Pons (tissue), 1 donor: ENCODE results near the gene OXER1.
A peak's percentile ranks its signal among the peaks of the same experiment; 100 is the strongest.

ENCODE experiments used
- DNase-seq: peaks from one replicate; pipeline ENCODE4 v3.0.0-alpha.2; 2016; ENCODE audit warnings: low spot score

The OXER1 gene, protein sequence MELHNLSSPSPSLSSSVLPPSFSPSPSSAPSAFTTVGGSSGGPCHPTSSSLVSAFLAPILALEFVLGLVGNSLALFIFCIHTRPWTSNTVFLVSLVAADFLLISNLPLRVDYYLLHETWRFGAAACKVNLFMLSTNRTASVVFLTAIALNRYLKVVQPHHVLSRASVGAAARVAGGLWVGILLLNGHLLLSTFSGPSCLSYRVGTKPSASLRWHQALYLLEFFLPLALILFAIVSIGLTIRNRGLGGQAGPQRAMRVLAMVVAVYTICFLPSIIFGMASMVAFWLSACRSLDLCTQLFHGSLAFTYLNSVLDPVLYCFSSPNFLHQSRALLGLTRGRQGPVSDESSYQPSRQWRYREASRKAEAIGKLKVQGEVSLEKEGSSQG

DNA sequence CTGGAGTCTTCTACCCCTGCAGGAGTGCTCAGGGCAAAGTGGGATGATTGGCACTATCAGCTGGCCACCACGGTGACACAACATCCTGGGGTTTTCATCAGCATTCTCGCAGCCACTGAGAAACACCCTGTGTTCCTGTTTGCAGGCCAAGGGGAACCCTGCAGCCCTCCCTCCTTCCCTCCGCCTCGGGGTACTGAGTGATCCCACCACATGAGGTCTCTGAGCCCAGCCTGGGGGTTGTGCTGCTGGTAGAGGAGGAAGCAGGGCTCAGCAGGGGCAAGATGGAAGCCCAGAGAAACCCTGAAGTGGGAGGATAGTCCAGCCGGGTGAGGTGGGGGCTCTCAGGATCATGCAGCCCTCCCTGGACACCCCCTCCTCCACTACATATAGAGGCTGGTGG is at the start of gene OXER1:
TSS of gene OXER1 (minus strand) at position 40 of the 400 bp plus-strand sequence. CDS start 73 bp downstream, outside the sequence.
- no peak for DNase-seq

DNA sequence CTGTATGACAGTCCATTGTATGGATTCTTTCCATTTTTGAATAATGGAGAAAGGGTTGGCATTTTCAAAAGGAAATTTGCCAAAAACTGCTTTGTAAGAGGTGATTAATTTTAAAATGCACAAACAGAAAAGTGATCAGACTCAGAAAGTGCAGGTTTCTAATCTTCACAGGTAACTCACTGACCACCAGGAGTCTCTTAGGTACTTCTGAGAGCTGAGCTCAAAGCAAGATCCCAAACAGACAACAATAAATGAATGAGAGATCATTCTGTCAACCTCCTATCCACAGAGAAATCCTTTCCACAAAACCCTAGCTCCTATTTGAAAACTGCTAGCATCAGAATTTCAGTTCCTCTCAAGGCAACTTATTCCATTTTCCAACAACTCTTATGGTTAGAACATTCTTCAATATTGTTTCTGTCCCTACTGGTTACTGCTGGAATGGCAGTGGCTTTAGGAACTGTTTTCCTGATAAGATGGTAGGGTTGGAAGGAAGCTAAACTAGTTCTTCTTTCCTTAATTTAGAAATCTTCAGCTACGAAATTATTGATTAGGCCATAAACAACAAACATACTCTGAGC is 49.1 kb upstream of the OXER1 start:
- peak; percentile 39 for DNase-seq

DNA sequence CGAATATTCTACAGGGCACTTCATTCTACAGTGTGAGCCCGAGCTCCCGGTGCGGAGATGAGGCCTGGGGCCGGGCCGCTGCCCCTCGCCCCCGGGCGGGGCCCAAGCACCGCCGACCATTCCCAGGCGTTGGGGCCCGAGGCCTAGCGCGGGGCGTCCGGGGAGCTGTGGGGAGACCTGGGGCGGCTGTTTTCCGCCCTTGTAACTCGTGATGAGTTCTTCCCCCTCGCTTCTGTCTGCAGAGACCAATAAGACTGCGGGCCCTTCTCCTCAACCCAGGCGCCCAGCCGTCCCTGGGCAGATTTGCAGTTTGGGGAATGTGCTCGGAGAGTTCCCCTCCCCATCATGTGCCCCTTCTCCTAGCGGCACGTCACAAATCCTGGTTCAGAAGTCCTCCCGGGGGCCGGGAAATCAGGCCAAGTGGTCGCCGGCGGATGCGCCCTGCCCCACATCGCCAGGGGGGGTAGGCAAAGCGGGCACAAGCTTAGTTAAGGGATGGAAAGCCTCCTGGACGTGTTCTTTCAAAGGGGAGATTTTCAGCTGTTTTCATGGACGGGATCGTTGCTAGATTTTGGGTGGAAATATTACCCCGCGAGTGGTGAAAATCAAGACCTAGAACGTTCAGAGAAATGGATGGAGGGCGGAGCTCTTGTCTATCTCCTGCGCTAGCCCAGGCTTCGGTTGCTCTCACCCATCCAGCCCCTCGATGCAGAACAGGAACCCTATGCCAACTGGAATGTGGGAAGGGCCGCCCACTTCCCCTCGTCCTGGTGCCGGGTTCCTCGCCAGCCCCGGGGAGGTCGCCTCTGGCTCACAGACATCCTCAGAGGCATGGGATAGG is 47.3 kb upstream of the OXER1 start:
- DNase-seq: peak; percentile 65

DNA sequence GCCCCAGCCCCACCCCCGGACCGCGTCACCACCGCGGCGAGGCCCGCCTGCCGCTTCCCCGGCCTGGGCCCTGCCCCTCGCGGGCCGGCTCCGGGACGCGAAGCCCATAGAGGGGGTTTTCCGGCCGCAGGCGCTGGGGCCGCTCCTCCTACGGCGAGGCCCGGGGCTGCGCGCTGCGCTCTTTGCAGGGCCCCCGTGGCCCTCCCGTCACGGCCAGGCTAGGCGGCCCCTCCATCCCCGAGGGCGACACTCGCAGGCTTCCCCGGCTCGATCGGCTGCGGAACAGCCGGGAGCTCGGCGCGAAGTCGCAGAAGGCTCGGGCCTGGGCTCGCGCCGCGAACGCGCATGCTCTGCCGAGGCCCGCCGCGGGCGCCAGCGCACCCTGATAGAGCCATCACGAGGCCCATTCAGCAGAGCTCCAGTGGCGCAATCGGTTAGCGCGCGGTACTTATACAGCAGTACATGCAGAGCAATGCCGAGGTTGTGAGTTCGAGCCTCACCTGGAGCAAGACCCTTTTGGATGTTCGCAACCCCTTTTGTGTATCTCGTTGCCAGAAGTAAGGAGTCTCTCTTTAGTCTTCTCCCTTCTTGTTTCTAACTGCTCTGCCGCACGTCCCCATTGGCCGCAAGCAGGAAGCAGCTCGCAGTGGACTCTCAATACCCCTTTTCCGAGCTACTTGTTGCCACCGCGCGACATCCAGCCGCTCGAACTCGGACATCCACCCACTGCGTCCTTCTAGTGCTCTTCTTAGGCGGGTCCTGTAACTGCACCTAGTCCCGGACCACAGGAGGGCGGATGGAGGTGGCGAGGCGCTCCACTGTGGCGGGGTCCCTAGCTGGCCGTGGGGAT is 46.4 kb upstream of the OXER1 start:
- DNase-seq: peak; percentile 95

DNA sequence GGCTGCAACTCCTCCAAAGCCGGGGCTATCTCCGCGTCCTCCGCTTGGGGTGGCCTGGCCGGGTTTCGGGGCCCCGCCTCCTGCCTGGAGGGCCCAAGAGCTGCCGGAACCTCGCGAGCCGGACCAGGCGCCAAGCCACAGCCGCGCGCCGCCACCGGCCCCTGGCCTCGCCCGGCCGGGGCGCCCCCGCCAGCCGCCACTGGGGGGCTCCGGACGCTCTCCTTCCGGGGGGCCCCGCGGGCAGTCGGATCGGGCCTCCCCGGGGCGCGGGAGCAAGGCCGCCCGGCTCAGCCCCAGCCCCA is 45.8 kb upstream of the OXER1 start:
- peak; percentile 70 for DNase-seq

DNA sequence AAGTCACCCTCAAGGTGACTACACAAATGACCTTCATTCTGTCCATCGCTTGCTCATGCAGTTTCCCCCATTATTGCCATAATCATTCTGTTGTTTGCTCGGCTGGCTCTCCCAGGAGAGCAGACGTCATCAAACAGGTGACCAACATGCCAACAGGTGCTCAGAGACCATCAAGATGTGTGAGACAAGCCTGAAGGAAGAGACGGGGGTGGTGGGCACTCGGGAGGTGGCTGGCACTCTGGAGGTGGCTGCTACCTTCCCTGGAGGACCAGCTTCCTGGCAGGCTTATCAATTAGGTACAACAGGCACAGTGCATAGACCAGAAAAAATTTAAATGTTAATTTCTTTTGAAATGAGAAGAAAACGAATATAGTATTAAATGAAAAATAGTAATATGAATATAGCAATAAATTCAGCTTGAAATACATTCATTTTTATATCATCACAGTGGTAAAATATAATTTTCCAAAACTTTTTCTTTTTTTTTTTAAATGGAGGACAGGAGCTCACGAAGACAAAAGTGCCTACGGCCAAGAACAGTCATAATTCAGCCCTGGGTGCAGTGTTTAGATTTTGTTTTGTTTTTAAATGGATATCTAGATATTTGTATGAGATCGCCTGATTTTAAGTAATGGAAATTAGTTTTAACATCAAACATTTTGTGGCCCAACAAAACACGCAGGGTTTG is 45.3 kb upstream of the OXER1 start:
- no peak for DNase-seq

DNA sequence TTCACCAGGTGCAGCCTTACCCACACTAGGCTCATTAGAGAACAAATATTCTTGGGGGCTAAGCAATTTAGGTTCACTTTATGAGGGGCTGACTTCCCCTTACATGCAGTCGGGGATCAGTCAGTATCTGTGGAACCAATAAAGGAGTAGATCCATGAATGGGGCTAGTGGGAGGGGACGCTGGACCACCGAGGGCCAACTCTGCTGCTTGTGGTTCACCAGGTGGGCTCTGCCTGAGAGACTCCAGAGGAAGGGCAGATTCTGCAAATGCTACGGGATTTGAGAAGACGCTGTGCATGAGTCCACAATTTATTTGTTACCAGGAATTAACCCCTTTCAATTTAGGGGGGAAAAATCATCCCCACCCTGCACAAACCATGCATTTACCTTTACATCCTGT is 44.4 kb upstream of the OXER1 start:
- DNase-seq: no peak

DNA sequence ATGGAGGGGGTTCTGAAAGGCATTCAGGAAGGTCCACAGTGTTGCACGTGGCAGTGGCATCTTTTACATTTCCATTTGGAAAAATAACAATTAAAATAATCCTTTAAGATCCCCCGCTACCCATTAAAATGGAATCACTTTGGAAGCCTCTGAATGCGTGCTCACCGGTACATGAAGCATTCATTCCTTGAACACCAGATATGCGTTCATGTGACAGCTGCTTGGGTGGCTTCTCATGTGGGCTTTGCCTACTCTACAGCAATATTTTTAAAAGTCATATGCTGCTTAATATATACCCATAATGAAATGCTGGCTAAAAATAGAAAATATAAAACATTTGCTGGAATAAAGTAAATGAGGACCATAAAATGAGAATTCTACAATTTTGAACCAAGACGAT is 42.9 kb upstream of the OXER1 start:
- DNase-seq: no peak

DNA sequence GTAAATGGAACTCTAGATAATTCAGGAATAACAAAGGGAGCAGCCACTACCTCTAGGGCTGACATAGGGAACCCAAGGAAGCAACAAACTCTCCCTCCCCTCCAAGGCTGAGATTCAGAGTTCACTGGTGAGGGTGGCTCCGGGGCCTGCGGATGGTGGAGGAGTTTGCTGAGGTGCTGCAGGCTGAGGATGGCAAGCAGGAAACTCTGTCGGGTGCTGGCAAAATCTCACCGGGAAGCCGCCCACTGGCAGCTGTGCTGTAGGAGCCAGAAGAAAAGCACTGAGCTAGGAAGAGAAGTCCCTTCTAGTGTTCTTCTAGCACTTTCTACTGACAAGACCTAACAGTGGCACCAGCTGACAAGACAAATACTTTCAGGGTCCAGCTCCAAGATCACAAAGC is 41.0 kb upstream of the OXER1 start:
- no peak for DNase-seq

DNA sequence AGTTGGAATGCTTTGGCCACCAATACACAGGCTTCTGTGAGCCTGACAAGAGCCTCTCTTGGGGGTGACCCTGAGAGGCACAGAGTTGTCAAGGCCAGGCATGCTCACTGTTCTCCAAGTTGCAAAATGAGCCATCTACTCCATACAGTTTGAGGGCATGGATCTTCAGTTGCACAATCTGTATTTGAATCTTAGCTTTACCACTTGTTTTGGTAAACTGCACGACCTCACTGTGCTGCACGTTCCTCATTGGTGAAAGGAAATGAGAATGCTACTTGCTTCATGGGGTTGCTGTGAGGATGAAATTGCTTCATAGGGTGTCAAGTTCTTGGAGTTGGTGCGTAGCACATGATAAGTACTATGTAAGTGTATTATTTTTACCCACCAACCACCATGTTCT is 40.4 kb upstream of the OXER1 start:
- DNase-seq: no peak

DNA sequence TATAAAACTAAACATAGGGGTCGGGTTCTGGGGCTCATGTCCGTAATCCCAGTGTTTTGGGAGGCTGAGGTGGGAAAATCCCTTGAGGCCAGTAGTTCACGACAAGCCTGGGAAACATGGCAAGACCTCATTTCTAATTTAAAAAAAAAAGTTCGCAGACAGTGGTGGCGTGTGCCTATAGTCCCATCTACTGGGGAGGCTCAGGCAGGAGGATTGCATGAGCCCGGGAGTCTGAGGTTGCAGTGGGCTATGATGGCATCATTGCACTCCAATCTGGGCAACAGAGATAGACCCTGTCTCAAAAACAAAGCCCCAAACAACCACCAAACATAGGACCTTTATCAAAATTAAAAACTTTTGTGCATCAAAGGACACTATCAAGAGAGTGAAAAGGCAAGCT is 38.2 kb upstream of the OXER1 start:
- DNase-seq: no peak

DNA sequence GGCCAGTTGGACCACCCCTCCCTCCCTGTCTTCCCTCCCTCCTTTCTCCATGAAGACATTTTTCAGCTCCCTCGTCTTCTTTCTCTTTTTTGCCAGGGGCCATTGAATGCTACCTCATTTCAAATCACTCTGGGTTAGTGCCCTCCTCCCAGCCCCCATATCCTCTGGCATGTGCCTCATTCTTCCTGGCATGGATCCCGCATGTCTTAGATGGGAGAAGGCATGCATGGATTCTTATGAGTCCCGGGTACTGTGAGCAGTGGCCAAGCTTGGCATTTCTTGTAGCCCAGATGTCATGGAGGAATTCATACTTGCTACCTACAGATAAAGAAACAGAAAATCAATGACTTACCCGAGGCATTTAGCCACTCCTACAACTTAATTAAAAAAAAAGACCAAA is 37.4 kb upstream of the OXER1 start:
- no peak for DNase-seq

DNA sequence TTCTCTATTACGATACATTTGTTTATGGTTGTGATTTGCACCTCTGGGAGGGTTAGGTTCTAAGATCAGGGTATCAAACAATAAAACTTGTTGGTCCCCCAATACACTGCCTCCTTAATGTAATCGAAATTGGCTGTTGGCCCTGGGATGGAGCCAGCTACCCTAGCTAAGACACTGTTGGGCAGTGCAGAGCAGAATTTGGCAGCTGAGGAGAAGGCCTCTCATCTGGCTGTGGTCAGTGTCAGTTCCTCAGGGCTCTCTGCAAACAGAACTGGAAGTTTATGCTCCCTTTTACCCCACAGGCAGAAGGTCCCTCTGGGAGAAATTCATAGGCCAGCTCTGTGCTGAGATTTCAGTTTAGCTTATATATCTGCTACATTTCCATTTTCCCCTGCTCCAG is 37.0 kb upstream of the OXER1 start:
- no peak for DNase-seq

DNA sequence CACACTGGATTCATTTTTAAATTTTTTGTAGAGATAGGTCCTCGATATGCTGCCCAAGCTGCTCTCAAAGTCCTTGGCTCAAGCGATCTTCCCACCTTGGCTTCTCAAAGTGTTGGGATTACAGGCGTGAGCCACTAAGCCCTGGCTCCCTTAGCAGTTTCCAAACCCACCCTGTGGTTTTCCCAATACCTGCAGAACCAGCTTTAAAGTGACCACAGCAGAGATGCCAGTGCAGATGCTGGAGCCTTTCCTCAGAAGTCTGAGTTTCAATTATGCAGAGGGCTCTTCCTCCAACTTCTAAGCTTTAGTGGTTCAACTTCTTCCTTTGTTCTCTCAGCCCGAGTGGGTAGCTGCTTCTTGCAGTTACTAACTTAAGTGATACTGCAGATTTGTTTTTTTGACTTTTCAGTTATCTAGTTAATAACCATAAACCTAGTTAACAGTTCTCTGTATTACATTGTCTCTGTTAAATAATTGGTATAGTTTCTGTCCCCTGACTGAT is 36.6 kb upstream of the OXER1 start:
- DNase-seq: no peak

DNA sequence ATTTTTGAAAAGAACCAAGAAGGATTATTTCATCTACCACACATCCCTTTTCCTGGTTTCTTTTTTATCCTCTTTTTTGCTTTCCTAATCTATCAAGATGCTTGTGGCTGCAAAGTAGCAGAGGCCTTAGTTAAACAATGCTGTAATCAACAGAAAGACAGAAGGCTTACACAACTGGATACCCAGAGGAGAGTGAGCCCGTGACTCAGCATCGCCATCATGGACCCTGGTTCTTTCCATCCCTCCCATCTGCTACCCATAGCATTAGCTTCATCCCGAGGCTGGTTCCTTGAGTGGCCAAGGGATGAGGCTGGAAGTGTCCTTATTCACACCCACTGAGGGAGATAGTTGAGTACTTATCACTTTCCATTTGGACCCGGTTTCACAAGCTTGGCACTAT is 35.9 kb upstream of the OXER1 start:
- DNase-seq: no peak

DNA sequence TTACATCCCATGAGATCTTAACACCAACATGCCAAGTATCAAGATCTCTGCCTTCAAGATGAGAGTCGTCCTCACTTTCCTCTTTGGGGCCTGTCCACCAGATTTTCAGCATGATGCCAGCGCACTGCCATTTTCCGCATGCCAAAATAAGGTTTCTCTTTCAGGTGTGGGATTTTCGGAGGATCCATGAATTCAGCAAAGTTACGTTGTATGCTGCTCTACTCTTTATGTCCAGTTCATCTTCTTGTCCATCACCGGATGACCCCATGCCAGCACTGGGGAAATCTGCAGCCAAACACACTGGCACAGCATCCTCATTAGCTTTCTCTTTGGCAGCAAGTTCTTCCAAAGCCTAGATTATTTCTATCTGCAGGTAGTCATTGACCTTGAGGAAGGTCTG is 33.3 kb upstream of the OXER1 start:
- no peak for DNase-seq

DNA sequence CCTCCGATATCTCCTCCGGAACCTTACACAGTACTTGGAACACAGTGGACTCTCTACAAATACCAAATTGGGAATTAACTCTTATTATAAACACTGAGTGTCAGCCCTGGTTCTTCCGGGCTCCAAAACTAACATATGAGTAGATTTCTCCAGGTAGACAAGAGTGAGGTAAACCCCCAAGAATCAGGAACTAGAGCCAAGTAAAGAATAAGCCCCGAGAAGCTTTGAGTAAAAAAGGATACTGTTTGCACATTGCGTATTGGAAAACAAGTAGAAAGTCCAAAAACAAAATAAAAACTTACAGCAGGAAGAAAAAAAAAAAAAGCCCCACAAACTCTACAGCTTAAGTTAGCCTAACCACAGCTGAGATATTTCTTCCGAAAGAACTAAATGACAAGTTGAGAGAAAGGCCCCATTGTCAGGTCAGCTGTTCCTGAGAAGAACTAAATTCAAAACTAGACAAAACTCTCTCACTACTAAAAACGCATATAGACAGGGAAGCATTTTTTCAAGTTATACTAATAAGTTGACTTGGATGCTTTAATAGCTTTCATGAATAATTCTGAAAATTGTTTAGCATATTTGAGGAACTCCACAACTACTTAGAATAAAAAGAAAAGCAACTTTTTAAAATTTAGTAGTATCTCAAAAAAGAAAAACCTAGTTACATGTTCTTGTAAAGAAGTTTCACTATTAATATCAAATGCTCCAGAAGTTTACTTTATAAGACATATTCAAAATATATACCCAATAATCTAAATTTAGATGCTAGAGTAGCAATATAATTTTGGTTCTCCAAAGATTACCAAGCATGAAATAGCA is 32.7 kb upstream of the OXER1 start:
- no peak for DNase-seq

DNA sequence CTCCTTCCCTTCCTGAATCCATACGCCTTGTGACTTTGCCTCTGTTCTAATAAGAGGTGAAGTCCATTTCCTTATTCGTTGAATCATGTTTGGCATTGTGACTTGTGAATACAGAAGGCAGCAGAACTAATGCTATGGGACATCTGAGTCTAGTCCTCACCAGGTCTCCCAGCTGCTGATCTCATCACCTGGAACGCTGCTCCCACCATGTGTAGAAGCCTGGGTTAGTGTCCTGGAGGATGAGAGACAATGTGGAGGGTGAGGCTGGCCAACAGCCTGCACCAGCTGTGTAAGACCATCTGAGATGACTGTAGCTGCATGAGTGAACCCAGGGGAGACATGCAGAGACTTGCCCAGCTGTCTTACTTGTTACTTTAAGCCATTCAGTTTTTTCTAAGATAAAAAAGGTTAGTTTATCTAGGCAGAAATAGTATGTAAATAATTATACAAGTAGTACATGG is 31.9 kb upstream of the OXER1 start:
- DNase-seq: no peak

DNA sequence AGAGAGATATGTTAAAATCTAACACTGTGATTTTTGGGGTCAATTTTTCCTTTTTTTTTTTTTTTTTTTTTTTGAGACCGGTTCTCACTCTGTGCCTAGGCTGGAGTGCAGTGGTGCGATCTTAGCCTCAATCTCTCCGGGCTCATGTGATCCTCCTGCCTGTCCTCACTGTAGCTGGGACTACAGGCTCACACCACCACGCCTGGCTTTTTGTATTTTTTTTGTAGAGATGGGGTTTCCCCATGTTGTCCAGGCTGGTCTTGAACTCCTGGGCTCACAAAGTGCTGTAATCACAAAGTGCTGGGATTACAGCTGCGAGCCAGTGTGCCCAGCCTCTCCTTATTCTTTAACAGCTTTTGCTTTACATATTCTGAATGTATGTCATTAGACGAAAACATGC is 31.3 kb upstream of the OXER1 start:
- DNase-seq: no peak

DNA sequence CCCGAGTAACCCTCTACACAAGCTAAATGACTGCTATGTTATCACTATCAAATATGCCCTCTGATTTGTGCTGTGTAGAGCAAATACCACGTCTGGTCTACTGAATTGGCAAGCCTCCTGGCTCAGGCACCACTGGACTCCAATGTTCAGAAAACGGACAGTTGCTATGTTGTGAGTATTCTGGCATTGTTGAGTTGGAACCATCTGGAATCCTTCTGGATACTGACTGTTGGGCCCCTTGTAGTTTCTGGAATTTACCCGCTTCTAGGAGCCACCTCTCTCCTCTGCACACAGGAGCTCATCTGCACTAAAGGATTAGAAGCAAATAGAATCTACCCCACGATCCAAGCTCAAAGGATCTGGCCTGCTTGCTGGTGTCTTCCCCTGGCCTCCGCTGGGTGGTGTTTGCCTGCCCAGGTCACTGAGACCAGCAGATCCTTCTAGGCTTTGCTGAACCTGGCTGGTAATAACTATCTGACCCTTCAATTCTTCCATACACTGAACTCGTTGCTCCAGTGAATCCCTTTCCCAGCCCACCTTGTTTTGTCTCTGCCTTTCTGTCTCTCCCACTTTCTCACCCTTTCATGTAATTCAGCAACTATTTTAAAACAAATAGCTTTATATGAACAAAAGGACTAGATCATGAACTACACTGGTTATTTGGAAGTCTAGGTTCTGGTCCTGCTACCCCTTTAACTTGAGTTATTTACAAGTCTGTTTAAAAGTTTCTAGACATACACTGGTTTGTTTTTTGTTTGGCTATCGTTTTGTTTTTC is 30.5 kb upstream of the OXER1 start:
- DNase-seq: no peak
